Measurements from ENCODE around the gene ELL3. TPM values are rescaled to one million over a fixed set of nuclear protein-coding genes. Genes with fewer than 3 reads are reported as not detected.
A peak's percentile ranks its signal among the peaks of the same experiment; 100 is the strongest.
"Not testable (repeated sequence)": the region's sequence is repeated elsewhere in the genome, so short reads cannot be mapped to it uniquely, and the experiment has no call there.

The ELL3 gene
- total RNA-seq, 1 donor from 2014 or later = 1.3 TPM

DNA sequence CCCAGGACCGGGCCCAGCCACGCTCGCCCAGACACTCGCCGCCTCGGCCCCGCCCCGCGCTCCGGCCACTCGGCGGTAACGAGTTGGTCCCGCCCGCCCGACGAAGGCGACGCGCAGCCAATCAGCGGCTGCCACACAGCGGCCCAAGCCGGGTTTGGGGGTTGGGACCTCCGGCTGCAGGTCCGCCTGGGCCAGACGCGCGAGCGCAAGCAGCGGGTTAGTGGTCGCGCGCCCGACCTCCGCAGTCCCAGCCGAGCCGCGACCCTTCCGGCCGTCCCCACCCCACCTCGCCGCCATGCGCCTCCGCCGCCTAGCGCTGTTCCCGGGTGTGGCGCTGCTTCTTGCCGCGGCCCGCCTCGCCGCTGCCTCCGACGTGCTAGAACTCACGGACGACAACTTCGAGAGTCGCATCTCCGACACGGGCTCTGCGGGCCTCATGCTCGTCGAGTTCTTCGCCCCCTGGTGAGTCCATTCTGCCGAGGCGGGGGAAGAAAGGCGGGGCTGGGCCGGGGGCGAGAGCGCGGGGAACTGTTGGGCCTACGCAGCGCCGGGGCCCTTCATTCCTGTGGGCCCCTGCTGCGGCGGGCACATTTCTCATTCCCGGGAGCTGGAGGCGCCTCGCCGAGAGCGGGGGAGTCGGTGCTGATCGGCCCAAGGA lies 30.4 kb downstream of the ELL3 start, which contains the start of gene PDIA3:
Gene PDIA3 (plus strand): TSS at position 194 of the 658 bp plus-strand sequence. CDS start 102 bp downstream, at position 296.
- ATAC-seq = peak; percentile 99
- intact Hi-C loops (cut with micrococcal nuclease) = not testable (repeated sequence)
- DNase-seq = peak; percentile 97

DNA sequence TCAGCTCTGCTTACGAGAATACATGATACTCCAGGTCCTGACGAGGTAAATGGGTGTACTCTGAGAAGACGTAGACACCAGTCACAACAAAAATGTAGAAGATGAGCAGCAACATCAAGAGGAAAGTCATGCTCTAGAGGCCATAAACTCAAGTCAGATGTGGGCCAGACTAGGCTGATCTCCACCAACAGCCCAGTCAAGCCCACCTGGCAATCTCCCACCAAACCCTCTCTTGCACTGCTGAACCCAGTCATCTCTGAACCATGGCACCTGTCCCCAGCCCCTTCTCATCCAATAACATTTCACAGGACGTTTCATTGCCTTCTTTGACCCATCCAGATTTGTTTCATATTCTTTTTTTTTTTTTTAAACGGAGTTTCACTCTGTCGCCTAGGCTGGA lies 41.4 kb downstream of the ELL3 start:
- no peak for ATAC-seq
- intact Hi-C loops (cut with micrococcal nuclease) = no loop called here
- no peak for DNase-seq

- DNase-seq; ATAC-seq; intact Hi-C loops (cut with micrococcal nuclease): not testable (repeated sequence)
Measured at GRCh38 chr15:43728053-43728725, 48.6 kb downstream of the ELL3 start.

DNA sequence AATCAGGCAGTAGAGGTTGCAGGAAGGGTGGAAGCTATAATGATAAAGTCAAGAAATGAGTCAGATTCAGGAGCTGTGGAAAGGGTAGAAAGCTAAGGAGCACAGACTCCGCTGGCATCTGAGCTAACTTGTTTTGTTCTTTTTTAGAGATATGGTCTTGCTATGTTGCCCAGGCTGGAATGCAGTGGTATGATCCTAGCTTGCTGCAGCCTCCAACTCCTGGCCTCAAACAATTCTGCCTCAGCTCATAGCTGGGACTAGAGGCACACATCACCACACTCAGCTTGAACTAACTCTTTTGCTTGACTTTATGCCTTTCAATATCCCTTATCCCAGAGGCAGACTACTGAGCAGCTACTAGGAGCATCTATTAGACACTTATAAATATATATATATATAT lies 50.5 kb downstream of the ELL3 start:
- intact Hi-C loops (cut with micrococcal nuclease); ATAC-seq; DNase-seq: not testable (repeated sequence)

DNA sequence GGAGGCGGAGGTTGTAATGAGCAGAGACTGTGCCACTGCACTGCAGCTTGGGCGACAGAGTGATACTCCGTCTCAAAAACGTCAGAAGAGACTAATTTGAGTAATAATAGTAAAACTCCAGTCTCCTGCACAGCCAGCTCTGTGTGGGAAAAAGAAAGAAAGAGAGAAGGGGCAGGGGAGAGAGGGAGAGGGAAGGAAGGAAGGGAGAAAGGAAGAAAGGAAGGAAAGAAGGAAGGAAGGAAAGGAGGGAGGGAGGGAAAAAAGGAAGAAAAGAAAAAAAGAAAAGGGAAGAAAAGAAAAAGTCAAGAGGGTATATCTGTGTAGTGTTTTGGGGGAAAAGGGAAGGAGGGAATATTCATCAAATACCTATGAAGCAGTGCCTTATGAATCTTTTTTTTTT lies 53.6 kb downstream of the ELL3 start:
- intact Hi-C loops (cut with micrococcal nuclease) = no loop called here
- no peak for ATAC-seq
- no peak for DNase-seq

Small RNAs within 50 kb of the gene (microRNA-seq; reads per million reads assigned to microRNA genes)
- gene MIR1282 (ENCODE audit: borderline number of aligned reads) = not detected

Other genes with a start within 250 kb of the ELL3 start
- gene PPIP5K1, start 186.8 kb downstream of the ELL3 start, total RNA-seq = 11.3 TPM
- gene CKMT1B, start 182.9 kb downstream of the ELL3 start, total RNA-seq = 0.25 TPM
- gene STRC, start 158.2 kb downstream of the ELL3 start, total RNA-seq = not detected
- 0.82 TPM for gene CATSPER2, start 128.1 kb downstream of the ELL3 start, total RNA-seq
- 0.22 TPM for gene CKMT1A, start 83.1 kb downstream of the ELL3 start, total RNA-seq
- 152 TPM for gene PDIA3, start 30.5 kb downstream of the ELL3 start, total RNA-seq
- 1,014 TPM for gene SERF2, start 15.4 kb upstream of the ELL3 start, total RNA-seq
- gene SERINC4, start 23.3 kb upstream of the ELL3 start, total RNA-seq = not detected
- gene HYPK, start 23.6 kb upstream of the ELL3 start, total RNA-seq = 12.3 TPM
- gene MFAP1, start 47.7 kb upstream of the ELL3 start, total RNA-seq = 19.3 TPM
- 1.5 TPM for gene WDR76, start 50.0 kb upstream of the ELL3 start, total RNA-seq